Neural cell (in vitro differentiated cells): Measurements from ENCODE around the gene ARHGEF39. TPM values are rescaled to one million over a fixed set of nuclear protein-coding genes. Genes with fewer than 3 reads are reported as not detected.

ENCODE experiments used
- H2AFZ ChIP-seq: fragments of 200-600, 300-800 bp; sonication (generic), shearing (Covaris generic); 2 replicates; pipeline ENCODE4 v1.6.0; 2014; ENCODE audit warnings: low read depth, mild to moderate bottlenecking, antibody characterized with exemption, low read length, moderate library complexity
- H3F3A ChIP-seq: fragments of 200-600 bp; shearing (Covaris generic); 2 replicates; pipeline ENCODE4 v1.6.1; 2016; ENCODE audit warnings: mild to moderate bottlenecking, moderate library complexity, mixed read lengths, antibody characterized with exemption, low read length; ENCODE audit not compliant: insufficient read depth, poor library complexity, severe bottlenecking
- H3K27ac ChIP-seq: fragments of 200-600, 300-800 bp; sonication (generic), shearing (Covaris generic); 2 replicates; pipeline ENCODE4 v1.5.1; 2014; ENCODE audit warnings: mild to moderate bottlenecking, low read length, moderate library complexity
- H3K27me3 ChIP-seq: fragments of 300-800, 200-600 bp; sonication (generic), shearing (Covaris generic); 2 replicates; pipeline ENCODE4 v1.6.0; 2014; ENCODE audit warnings: mild to moderate bottlenecking, low read depth, low read length, moderate library complexity; ENCODE audit not compliant: insufficient read depth
- H3K36me3 ChIP-seq: fragments of 300-800, 200-600 bp; sonication (generic), shearing (Covaris generic); 2 replicates; pipeline ENCODE4 v1.5.1; 2014; ENCODE audit warnings: mild to moderate bottlenecking, antibody characterized with exemption, low read length, moderate library complexity; ENCODE audit not compliant: insufficient read depth
- H3K4me2 ChIP-seq: fragments of 300-800, 200-600 bp; sonication (generic), shearing (Covaris generic); 2 replicates; pipeline ENCODE4 v1.6.0; 2014; ENCODE audit warnings: mild to moderate bottlenecking, low read length
- H3K4me3 ChIP-seq: fragments of 300-800, 200-600 bp; sonication (generic), shearing (Covaris generic); 2 replicates; pipeline ENCODE4 v1.5.1; 2014; ENCODE audit warnings: mild to moderate bottlenecking, low read length, moderate library complexity
- H3K79me2 ChIP-seq: fragments of 200-600 bp; shearing (Covaris generic); replicated peaks from 2 replicates; pipeline ENCODE4 v1.6.0; 2014; ENCODE audit warnings: mild to moderate bottlenecking, low read length, moderate library complexity; ENCODE audit not compliant: insufficient read depth
- H3K9ac ChIP-seq: fragments of 300-800, 200-600 bp; sonication (generic), shearing (Covaris generic); 2 replicates; pipeline ENCODE4 v1.6.1; 2016; ENCODE audit warnings: mild to moderate bottlenecking, low read length, mixed read lengths
- H3K9me2 ChIP-seq: fragments of 200-600 bp; shearing (Covaris generic); 2 replicates; pipeline ENCODE4 v1.6.1; 2016; ENCODE audit warnings: mild to moderate bottlenecking, low read length, mixed read lengths; ENCODE audit not compliant: insufficient read depth
- H3K9me3 ChIP-seq: fragments of 200-600, 300-800 bp; sonication (generic), shearing (Covaris generic); 2 replicates; pipeline ENCODE4 v1.6.1; 2016; ENCODE audit warnings: mild to moderate bottlenecking, mixed run types, low read length, moderate library complexity, mixed read lengths
- H4K20me1 ChIP-seq: fragments of 200-600 bp; shearing (Covaris generic); 2 replicates; pipeline ENCODE4 v1.6.1; 2016; ENCODE audit warnings: mild to moderate bottlenecking, mixed run types; ENCODE audit not compliant: insufficient read depth
- CTCF ChIP-seq: fragments of 450-650 bp; IDR thresholded peaks from 2 replicates; pipeline ENCODE4 v1.5.1; 2014; ENCODE audit warnings: antibody characterized with exemption, mild to moderate bottlenecking, moderate library complexity; ENCODE audit not compliant: poor library complexity, severe bottlenecking
- EP300 ChIP-seq: fragments of 450-650 bp; conservative IDR thresholded peaks from 2 replicates; pipeline ENCODE4 v1.6.1; 2014; ENCODE audit warnings: antibody characterized with exemption, mild to moderate bottlenecking, moderate library complexity; ENCODE audit not compliant: poor library complexity, severe bottlenecking
- EZH2 ChIP-seq: fragments of 200-600, 300-800 bp; shearing (Covaris generic), sonication (generic); IDR thresholded peaks from 2 replicates; pipeline ENCODE4 v1.6.1; 2014; ENCODE audit warnings: antibody characterized with exemption, low read length, borderline replicate concordance, mild to moderate bottlenecking; ENCODE audit not compliant: insufficient read depth, poor library complexity, severe bottlenecking
- MXI1 ChIP-seq: fragments of 450-650 bp; conservative IDR thresholded peaks from 2 replicates; pipeline ENCODE4 v1.6.1; 2014; ENCODE audit warnings: antibody characterized with exemption, mild to moderate bottlenecking; ENCODE audit not compliant: poor library complexity, severe bottlenecking
- POLR2AphosphoS5 ChIP-seq: IDR thresholded peaks from 2 replicates; pipeline ENCODE4 v1.6.1; 2012
- RAD21 ChIP-seq: fragments of 450-650 bp; conservative IDR thresholded peaks from 2 replicates; pipeline ENCODE4 v1.6.1; 2014; ENCODE audit warnings: antibody characterized with exemption, mild to moderate bottlenecking, moderate library complexity
- SMC3 ChIP-seq: fragments of 450-650 bp; conservative IDR thresholded peaks from 2 replicates; pipeline ENCODE4 v1.6.1; 2014; ENCODE audit warnings: antibody characterized with exemption, mild to moderate bottlenecking, moderate library complexity; ENCODE audit not compliant: poor library complexity
- TAF1 ChIP-seq: IDR thresholded peaks from 2 replicates; pipeline ENCODE4 v1.6.1; 2012; ENCODE audit warnings: low read depth
- polyA plus RNA-seq: library from polyadenylated mRNA; depleted of rRNA; stranded (reverse); fragments of >200 nt; gene quantifications from 2 replicates; pipeline ENCODE4 v1.2.3, GENCODE V29; 2014
- TF ChIP-seq, protein P1 (sequence below): IDR thresholded peaks from 2 replicates; pipeline ENCODE4 v1.6.1; 2012; ENCODE audit warnings: borderline replicate concordance

ARHGEF39 gene
- polyA plus RNA-seq, 1 donor from 2014 or later, result 0.51 TPM

DNA sequence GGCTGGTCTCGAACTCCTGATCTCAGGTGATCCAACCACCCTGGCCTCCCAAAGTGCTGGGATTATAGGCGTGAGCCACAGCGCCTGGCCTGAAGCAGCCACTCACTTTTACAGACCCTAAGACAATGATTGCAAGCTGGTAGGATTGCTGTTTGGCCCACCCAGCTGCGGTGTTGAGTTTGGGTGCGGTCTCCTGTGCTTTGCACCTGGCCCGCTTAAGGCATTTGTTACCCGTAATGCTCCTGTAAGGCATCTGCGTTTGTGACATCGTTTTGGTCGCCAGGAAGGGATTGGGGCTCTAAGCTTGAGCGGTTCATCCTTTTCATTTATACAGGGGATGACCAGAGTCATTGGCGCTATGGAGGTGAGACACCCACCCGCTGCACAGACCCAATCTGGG lies 10.2 kb upstream of the ARHGEF39 start:
- H3K9ac ChIP-seq, result no peak overlapping the region

DNA sequence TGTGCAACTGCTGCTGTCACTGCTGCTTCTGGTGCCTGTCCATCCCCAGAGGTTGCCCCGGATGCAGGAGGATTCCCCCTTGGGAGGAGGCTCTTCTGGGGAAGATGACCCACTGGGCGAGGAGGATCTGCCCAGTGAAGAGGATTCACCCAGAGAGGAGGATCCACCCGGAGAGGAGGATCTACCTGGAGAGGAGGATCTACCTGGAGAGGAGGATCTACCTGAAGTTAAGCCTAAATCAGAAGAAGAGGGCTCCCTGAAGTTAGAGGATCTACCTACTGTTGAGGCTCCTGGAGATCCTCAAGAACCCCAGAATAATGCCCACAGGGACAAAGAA lies 9.0 kb upstream of the ARHGEF39 start:
- H3K79me2 ChIP-seq, result no peaks in the 10 kb centered on the region
- no peaks in the 10 kb centered on the region for H4K20me1 ChIP-seq
- H3K9me3 ChIP-seq, result no peaks in the 10 kb centered on the region
- H3K9me2 ChIP-seq, result no peaks in the 10 kb centered on the region
- H3K36me3 ChIP-seq, result no peaks in the 10 kb centered on the region
- no peaks in the 10 kb centered on the region for H3K27me3 ChIP-seq
- H3K9ac ChIP-seq, result no peak overlapping the region
- no peak overlapping the region for H2AFZ ChIP-seq
- no peaks in the 10 kb centered on the region for H3F3A ChIP-seq
- H3K4me2 ChIP-seq, result no peak overlapping the region
- H3K27ac ChIP-seq, result no peak overlapping the region
- no peak for TF ChIP-seq CTCF
- no peak for TF ChIP-seq TAF1
- TF ChIP-seq SMC3, result no peak
- H3K4me3 ChIP-seq, result no peak overlapping the region

More for the DNA sequence above, 10.2 kb upstream of the ARHGEF39 start:
- Histone ChIP-seq H3K9me2 (no peaks in the 10 kb centered on the region), H3K4me3 (peak overlapping the region; percentile 59), H3K27ac (no peak overlapping the region), H3K27me3 (no peaks in the 10 kb centered on the region), H4K20me1 (no peaks in the 10 kb centered on the region), H3F3A (no peaks in the 10 kb centered on the region), H2AFZ (peak overlapping the region; percentile 14), H3K4me2 (no peak overlapping the region), H3K79me2 (no peaks in the 10 kb centered on the region), H3K9me3 (no peaks in the 10 kb centered on the region), H3K36me3 (no peaks in the 10 kb centered on the region)
- TF ChIP-seq EZH2, result no peak
- TF ChIP-seq, protein P1, sequence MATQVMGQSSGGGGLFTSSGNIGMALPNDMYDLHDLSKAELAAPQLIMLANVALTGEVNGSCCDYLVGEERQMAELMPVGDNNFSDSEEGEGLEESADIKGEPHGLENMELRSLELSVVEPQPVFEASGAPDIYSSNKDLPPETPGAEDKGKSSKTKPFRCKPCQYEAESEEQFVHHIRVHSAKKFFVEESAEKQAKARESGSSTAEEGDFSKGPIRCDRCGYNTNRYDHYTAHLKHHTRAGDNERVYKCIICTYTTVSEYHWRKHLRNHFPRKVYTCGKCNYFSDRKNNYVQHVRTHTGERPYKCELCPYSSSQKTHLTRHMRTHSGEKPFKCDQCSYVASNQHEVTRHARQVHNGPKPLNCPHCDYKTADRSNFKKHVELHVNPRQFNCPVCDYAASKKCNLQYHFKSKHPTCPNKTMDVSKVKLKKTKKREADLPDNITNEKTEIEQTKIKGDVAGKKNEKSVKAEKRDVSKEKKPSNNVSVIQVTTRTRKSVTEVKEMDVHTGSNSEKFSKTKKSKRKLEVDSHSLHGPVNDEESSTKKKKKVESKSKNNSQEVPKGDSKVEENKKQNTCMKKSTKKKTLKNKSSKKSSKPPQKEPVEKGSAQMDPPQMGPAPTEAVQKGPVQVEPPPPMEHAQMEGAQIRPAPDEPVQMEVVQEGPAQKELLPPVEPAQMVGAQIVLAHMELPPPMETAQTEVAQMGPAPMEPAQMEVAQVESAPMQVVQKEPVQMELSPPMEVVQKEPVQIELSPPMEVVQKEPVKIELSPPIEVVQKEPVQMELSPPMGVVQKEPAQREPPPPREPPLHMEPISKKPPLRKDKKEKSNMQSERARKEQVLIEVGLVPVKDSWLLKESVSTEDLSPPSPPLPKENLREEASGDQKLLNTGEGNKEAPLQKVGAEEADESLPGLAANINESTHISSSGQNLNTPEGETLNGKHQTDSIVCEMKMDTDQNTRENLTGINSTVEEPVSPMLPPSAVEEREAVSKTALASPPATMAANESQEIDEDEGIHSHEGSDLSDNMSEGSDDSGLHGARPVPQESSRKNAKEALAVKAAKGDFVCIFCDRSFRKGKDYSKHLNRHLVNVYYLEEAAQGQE, result no peak
- no peak for TF ChIP-seq EP300
- TF ChIP-seq RAD21, result no peak
- TF ChIP-seq POLR2AphosphoS5, result no peak
- TF ChIP-seq SMC3, result no peak
- TF ChIP-seq MXI1, result no peak
- TF ChIP-seq CTCF, result no peak
- TF ChIP-seq TAF1, result no peak
